ENCODE results near the gene SLC26A4. TPM values are rescaled to one million over a fixed set of nuclear protein-coding genes. Genes with fewer than 3 reads are reported as not detected.

SLC26A4 gene
- total RNA-seq (under 1 TPM; 0.32 to 0.84 (median 0.47) TPM), polyA plus RNA-seq (0.23 TPM)
- long read RNA-seq, donor 1, result 0 reads
- long read RNA-seq, donor 2, result 0 reads
- long read RNA-seq, donor 3, partial matches to known transcripts, result 0 of 4 reads
- long read RNA-seq, donor 3, other reads (novel, unspliced or antisense), result 4 of 4 reads
- long read RNA-seq, donor 4, result 0 reads

- H3K9me3 ChIP-seq (ENCODE audit: control insufficient read depth, low read length), result no peaks in the 10 kb centered on the region
- no peaks in the 10 kb centered on the region for H3K27me3 ChIP-seq (ENCODE audit: control insufficient read depth, insufficient read depth)
- H3K4me3 ChIP-seq (ENCODE audit: low read length), result peak within 1 kb of the TSS; percentile 53
- intact Hi-C loops (cut with DNase I), result no loop called here
- no peaks in the 10 kb centered on the region for H3K4me1 ChIP-seq (ENCODE audit: control insufficient read depth, insufficient read depth, low read length)
- H3K27ac ChIP-seq (ENCODE audit: low read length), result no peak within 1 kb of the TSS
- WGBS, result 5% methylated on average over 37 of the region's 37 CpGs
- ATAC-seq (peak in 1 of 2 donors; percentile 26), DNase-seq (peak in 1 of 3 donors; percentile 50)
Measured at GRCh38 chr7:107660381-107661080, at the start of gene SLC26A4. Gene SLC26A4 (plus strand): TSS chr7:107660828. CDS start chr7:107661642, 814 bp downstream.

DNA sequence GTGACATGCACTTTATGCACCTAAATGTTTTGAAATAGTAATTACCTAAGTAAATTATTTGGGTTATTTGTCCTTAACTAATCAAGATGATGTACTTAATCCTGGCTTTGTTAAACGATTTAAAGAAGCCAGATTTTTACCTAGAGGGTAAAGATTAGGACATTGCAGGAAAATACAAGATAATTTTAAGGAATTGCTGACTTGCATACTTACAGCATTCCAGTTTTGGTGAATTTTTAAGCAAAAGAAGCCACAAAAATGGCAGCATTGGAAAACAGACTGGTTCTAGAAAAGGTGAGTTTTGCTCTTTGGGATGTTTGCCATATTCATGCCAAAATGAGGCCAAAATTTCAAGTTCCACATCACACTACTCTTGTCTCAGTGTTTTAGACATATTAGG is 47.2 kb upstream of the SLC26A4 start:
- Histone ChIP-seq H3K27ac (ENCODE audit: low read length) (no peak overlapping the region), H3K4me1 (ENCODE audit: control insufficient read depth, insufficient read depth, low read length) (peaks cover 2% of the 10 kb centered on the region), H3K4me3 (ENCODE audit: low read length) (no peak overlapping the region), H3K27me3 (ENCODE audit: control insufficient read depth, insufficient read depth) (no peaks in the 10 kb centered on the region), H3K9me3 (ENCODE audit: control insufficient read depth, low read length) (no peaks in the 10 kb centered on the region)
- ATAC-seq (no peak), DNase-seq (no peak)
- intact Hi-C loops (cut with DNase I), result no loop called here
- 90% methylated on average over 1 of the region's 1 CpG for WGBS

- Histone ChIP-seq H3K4me3 (ENCODE audit: low read length) (no peak overlapping the region), H3K9me3 (ENCODE audit: control insufficient read depth, low read length) (no peaks in the 10 kb centered on the region), H3K27ac (ENCODE audit: low read length) (no peak overlapping the region), H3K27me3 (ENCODE audit: control insufficient read depth, insufficient read depth) (no peaks in the 10 kb centered on the region), H3K4me1 (ENCODE audit: control insufficient read depth, insufficient read depth, low read length) (peaks cover 2% of the 10 kb centered on the region)
- intact Hi-C loops (cut with DNase I), result no loop called here
- peak in 1 of 2 donors; percentile 29 for ATAC-seq
- no peak for DNase-seq
Measured at GRCh38 chr7:107613948-107614347, 46.7 kb upstream of the SLC26A4 start.

DNA sequence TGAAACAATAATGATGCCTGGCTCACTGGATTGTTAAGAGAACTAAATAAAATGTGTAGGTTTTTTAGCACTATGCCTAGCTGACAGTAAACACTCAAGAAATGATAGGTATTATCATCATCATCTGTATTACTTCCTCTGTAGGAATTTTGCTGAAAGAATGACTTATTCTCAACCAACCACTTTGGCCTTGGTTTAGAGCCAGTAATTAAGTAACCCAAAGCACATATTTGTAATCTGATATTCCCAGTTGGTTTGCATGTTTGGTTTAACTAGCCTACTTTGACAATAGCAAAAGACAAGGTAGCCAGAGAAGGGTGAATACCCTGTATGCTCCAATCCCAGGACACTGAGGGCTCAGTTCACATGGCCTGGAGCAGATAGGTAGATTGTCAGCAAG is 46.2 kb upstream of the SLC26A4 start:
- Histone ChIP-seq H3K27me3 (ENCODE audit: control insufficient read depth, insufficient read depth) (no peaks in the 10 kb centered on the region), H3K4me1 (ENCODE audit: control insufficient read depth, insufficient read depth, low read length) (peaks cover 2% of the 10 kb centered on the region), H3K9me3 (ENCODE audit: control insufficient read depth, low read length) (no peaks in the 10 kb centered on the region), H3K4me3 (ENCODE audit: low read length) (no peak overlapping the region), H3K27ac (ENCODE audit: low read length) (no peak overlapping the region)
- ATAC-seq, result no peak
- intact Hi-C loops (cut with DNase I), result no loop called here
- no peak for DNase-seq

GRCh38 chr7:107615910-107616680 is 44.5 kb upstream of the SLC26A4 start:
- H3K9me3 ChIP-seq (ENCODE audit: control insufficient read depth, low read length), result no peaks in the 10 kb centered on the region
- H3K27ac ChIP-seq (ENCODE audit: low read length), result no peak overlapping the region
- H3K4me3 ChIP-seq (ENCODE audit: low read length), result no peak overlapping the region
- peak in 1 of 3 donors; percentile 66 for DNase-seq
- 88% methylated on average over 4 of the region's 4 CpGs for WGBS
- ATAC-seq, result no peak
- intact Hi-C loops (cut with DNase I), result no loop called here
- H3K27me3 ChIP-seq (ENCODE audit: control insufficient read depth, insufficient read depth), result no peaks in the 10 kb centered on the region
- peaks cover 2% of the 10 kb centered on the region for H3K4me1 ChIP-seq (ENCODE audit: control insufficient read depth, insufficient read depth, low read length)

DNA sequence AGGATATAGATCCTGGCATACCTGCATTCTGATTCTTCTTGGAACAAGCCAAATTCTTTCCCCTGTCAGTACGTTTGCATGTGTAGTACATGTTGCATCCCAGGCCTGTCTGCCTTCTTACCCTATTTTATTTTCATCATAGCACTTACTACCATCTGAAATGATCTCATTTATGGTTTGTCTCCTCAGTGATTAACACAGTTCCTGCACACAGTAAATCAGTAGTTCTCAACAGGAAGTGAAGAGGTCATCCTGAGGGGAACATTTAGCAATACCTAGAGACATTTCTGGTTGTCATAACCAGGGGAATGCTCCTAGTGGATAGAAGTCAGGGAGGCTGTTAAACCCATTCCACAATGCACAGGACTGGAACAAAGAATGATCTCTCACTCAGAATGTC is 38.2 kb upstream of the SLC26A4 start:
- Histone ChIP-seq H3K27ac (ENCODE audit: low read length) (no peak overlapping the region), H3K9me3 (ENCODE audit: control insufficient read depth, low read length) (no peaks in the 10 kb centered on the region), H3K4me1 (ENCODE audit: control insufficient read depth, insufficient read depth, low read length) (no peaks in the 10 kb centered on the region), H3K27me3 (ENCODE audit: control insufficient read depth, insufficient read depth) (no peaks in the 10 kb centered on the region), H3K4me3 (ENCODE audit: low read length) (no peak overlapping the region)
- DNase-seq, result no peak
- WGBS, result 64% methylated on average over 1 of the region's 1 CpG
- intact Hi-C loops (cut with DNase I), result no loop called here
- peak; percentile 55 to 60 for ATAC-seq

DNA sequence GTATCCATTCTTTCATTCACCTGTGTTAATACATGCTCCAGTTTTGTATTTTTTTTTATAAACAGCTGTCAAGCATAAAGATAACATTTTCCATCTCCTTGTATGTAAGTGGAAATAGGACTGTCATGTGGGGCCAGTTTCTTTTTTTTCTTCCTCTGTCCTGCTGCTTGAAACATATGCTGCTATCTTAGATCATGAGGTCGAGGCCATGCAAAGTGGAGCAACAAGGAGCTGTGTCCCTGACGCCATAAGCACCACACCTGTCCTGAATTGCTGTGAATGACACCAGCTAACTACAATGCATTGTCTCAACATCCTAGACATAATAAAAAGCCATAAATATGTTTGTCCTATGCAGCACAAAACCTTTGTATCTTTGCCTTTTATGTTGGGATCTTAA is 37.7 kb upstream of the SLC26A4 start:
- Histone ChIP-seq H3K4me1 (ENCODE audit: control insufficient read depth, insufficient read depth, low read length) (no peaks in the 10 kb centered on the region), H3K27me3 (ENCODE audit: control insufficient read depth, insufficient read depth) (no peaks in the 10 kb centered on the region), H3K9me3 (ENCODE audit: control insufficient read depth, low read length) (no peaks in the 10 kb centered on the region), H3K4me3 (ENCODE audit: low read length) (no peak overlapping the region), H3K27ac (ENCODE audit: low read length) (no peak overlapping the region)
- DNase-seq (no peak), ATAC-seq (no peak)
- WGBS, result 76% methylated on average over 2 of the region's 2 CpGs
- intact Hi-C loops (cut with DNase I), result no loop called here

DNA sequence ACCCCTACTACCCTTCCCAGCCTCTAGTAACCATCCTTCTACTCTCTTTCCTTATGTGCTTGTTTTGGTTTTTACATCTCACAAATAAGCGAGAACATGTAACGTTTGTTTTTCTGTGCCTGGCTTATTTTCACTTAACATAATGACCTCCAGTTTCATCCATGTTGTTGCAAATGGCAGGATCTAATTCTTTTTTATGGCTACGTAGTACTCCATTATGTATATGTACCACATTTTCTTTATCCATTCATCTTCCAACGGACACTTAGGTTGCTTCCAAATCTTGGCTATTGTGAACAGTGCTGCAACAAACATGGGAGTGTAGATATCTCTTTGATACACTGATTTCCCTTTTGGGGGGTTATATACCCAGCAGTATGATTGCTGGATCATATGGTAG is 33.6 kb upstream of the SLC26A4 start:
- ATAC-seq, result no peak
- no peak overlapping the region for H3K4me3 ChIP-seq (ENCODE audit: low read length)

DNA sequence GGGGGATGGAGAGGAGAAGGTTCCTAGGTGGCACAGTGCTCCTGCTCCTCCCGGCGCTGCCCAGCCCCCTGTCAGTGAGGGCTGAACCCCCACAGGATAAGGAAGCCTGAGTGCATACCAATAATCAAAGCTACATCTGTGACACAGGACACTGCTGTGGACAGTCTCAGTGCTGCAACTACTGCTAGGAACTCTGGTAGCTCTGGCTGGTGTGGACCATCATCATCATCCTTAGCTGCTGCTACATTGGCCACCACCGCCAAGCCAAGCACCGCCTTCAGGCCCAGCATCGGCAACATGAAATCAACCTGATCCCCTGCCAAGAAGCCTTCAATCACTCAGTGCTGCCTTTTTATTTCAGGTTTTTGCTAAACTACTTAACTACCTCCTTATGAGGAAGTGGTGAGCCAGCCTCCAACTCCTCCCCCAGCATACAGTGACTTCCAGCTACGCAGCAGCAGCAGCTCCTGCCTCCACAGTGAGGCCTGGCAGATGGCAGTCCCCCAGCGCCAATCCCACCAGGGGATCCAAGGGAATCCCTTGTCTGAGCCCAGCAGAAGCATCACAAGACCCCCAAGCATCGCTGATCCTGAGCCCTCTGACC is 32.1 kb upstream of the SLC26A4 start:
- 85% methylated on average over 8 of the region's 8 CpGs for WGBS
- intact Hi-C loops (cut with DNase I), result no loop called here
- Histone ChIP-seq H3K4me1 (ENCODE audit: control insufficient read depth, insufficient read depth, low read length) (no peaks in the 10 kb centered on the region), H3K4me3 (ENCODE audit: low read length) (no peak overlapping the region), H3K27me3 (ENCODE audit: control insufficient read depth, insufficient read depth) (no peaks in the 10 kb centered on the region), H3K9me3 (ENCODE audit: control insufficient read depth, low read length) (no peaks in the 10 kb centered on the region), H3K27ac (ENCODE audit: low read length) (no peak overlapping the region)
- ATAC-seq (no peak), DNase-seq (peak in 1 of 3 donors; percentile 23)

More for the DNA sequence above, 33.6 kb upstream of the SLC26A4 start:
- H3K27me3 ChIP-seq (ENCODE audit: control insufficient read depth, insufficient read depth), result no peaks in the 10 kb centered on the region
- intact Hi-C loops (cut with DNase I), result no loop called here
- 97% methylated on average over 4 of the region's 4 CpGs for WGBS
- H3K27ac ChIP-seq (ENCODE audit: low read length), result no peak overlapping the region
- no peaks in the 10 kb centered on the region for H3K9me3 ChIP-seq (ENCODE audit: control insufficient read depth, low read length)
- DNase-seq, result no peak
- H3K4me1 ChIP-seq (ENCODE audit: control insufficient read depth, insufficient read depth, low read length), result no peaks in the 10 kb centered on the region

GRCh38 chr7:107630342-107630741 is 30.3 kb upstream of the SLC26A4 start:
- no peak overlapping the region for H3K4me3 ChIP-seq (ENCODE audit: low read length)
- H3K27me3 ChIP-seq (ENCODE audit: control insufficient read depth, insufficient read depth), result no peaks in the 10 kb centered on the region
- no peak for DNase-seq
- no peak overlapping the region for H3K27ac ChIP-seq (ENCODE audit: low read length)
- intact Hi-C loops (cut with DNase I), result no loop called here
- WGBS, result 90% methylated on average over 8 of the region's 8 CpGs
- no peaks in the 10 kb centered on the region for H3K9me3 ChIP-seq (ENCODE audit: control insufficient read depth, low read length)
- H3K4me1 ChIP-seq (ENCODE audit: control insufficient read depth, insufficient read depth, low read length), result no peaks in the 10 kb centered on the region
- ATAC-seq, result no peak
